Transverse colon (tissue), 4 donors: ENCODE results near the gene AP5M1. TPM values are rescaled to one million over a fixed set of nuclear protein-coding genes. Genes with fewer than 3 reads are reported as not detected.

ENCODE experiments used
- DNase-seq: peaks from one replicate; pipeline ENCODE4 v3.0.0-alpha.2; 2019
- H3K27ac ChIP-seq, 4 donors: fragments of 200-600 bp; sonication (generic); 2 replicates each; pipeline ENCODE4 v1.5.1; 2016 to 2018; ENCODE audit warnings: inconsistent platforms in 4 of 4
- H3K27me3 ChIP-seq: fragments of 200-600 bp; sonication (generic); 2 replicates; pipeline ENCODE4 v1.5.1; 2017; ENCODE audit warnings: inconsistent platforms
- H3K36me3 ChIP-seq, 4 donors: fragments of 200-600 bp; sonication (generic); 2 replicates each; pipeline ENCODE4 v1.5.1; 2017 to 2019; ENCODE audit warnings: inconsistent platforms in 4 of 4
- H3K4me1 ChIP-seq, 4 donors: fragments of 200-600 bp; sonication (generic); 2 replicates each; pipeline ENCODE4 v1.5.1; 2017 to 2020; ENCODE audit warnings: inconsistent platforms in 4 of 4
- H3K4me3 ChIP-seq, 4 donors: fragments of 200-600 bp; sonication (generic); 1 replicate in 1 of 4; 2 replicates in 3 of 4; pipeline versions ENCODE4 v1.5.1 to v1.6.1; 2017 to 2019; ENCODE audit warnings: inconsistent platforms in 4 of 4
- H3K9me3 ChIP-seq, 2 donors: fragments of 200-600 bp; sonication (generic); 2 replicates each; pipeline ENCODE4 v1.5.1; 2017 to 2019; ENCODE audit warnings: inconsistent platforms in 2 of 2
- CTCF ChIP-seq, 5 experiments: fragments of 200-600 bp in 3 of 5; fragments of 450-650 bp in 2 of 5; sonication (generic) in 3 of 5; IDR thresholded peaks; 1 replicate in 2 of 5; 2 replicates in 3 of 5; pipeline ENCODE4 v1.5.1; 2016 to 2017; ENCODE audit warnings: antibody characterized with exemption in 5 of 5, inconsistent platforms in 3 of 5, mild to moderate bottlenecking in 2 of 5, moderate library complexity in 1 of 5
- EP300 ChIP-seq: sonication (generic); formaldehyde crosslinking; IDR thresholded peaks from one replicate; pipeline ENCODE4 v1.6.1; 2017; ENCODE audit warnings: antibody characterized with exemption, low read depth
- POLR2A ChIP-seq: fragments of 450-650 bp; IDR thresholded peaks from one replicate; pipeline ENCODE4 v1.6.1; 2016; ENCODE audit warnings: antibody characterized with exemption, mild to moderate bottlenecking, moderate library complexity
- POLR2AphosphoS5 ChIP-seq, 3 donors: sonication (generic); formaldehyde crosslinking; IDR thresholded peaks; one replicate each; pipeline ENCODE4 v1.6.1; 2016; ENCODE audit warnings: antibody characterized with exemption in 3 of 3
- WGBS, 2 donors: methylation state at CpG; one replicate each; pipeline ENCODE4 v1.1.5; 2018; ENCODE audit warnings: low coverage in 1 of 2; 5-methylcytosine and 5-hydroxymethylcytosine counted together
- in situ Hi-C, 4 donors: fragments of 200-750 bp; cut with MboI; loops; one replicate each; pipeline versions ENCODE4 v1.15.0 to v1.15.1; 2017; ENCODE audit warnings: low sequenced_read_pairs in 3 of 4, low pct_ligation_motif_present in 1 of 4, low pct_unique_long_range_greater_than_20kb in 1 of 4
- intact Hi-C: fragments of 100-400 bp; cut with DNase I; formaldehyde crosslinking; loops from one replicate; pipeline ENCODE4 v1.15.1; 2023; ENCODE audit warnings: low total_unique reads
- total RNA-seq, 4 donors: library from RNA; depleted of rRNA; stranded (reverse); fragments of >200 nt; gene quantifications; one replicate each; pipeline ENCODE4 v1.1.0, GENCODE V29; 2016

The AP5M1 gene
- total RNA-seq, 4 donors from 2014 or later, result 45.9 to 143 (median 75.5) TPM

- TF ChIP-seq EP300 (no peak), POLR2AphosphoS5 (IDR thresholded peaks at IDR 0.05) (no peak), POLR2A (no peak), CTCF (IDR thresholded peaks at IDR 0.05) (no peak)
- WGBS, 2 donors, result 86 to 90% methylated on average over 1 to 3 of the region's 3 CpGs
- no peak for DNase-seq
- intact Hi-C loops (no loop called here), in situ Hi-C loops (no loop called here)
- Histone ChIP-seq H3K36me3 (no peaks in the 10 kb centered on the region), H3K9me3 (no peaks in the 10 kb centered on the region), H3K27me3 (no peaks in the 10 kb centered on the region), H3K27ac (no peak overlapping the region), H3K4me1 (no peaks in the 10 kb centered on the region), H3K4me3 (no peak overlapping the region)
Measured at GRCh38 chr14:57299511-57299910, 30.7 kb downstream of the AP5M1 start.

DNA sequence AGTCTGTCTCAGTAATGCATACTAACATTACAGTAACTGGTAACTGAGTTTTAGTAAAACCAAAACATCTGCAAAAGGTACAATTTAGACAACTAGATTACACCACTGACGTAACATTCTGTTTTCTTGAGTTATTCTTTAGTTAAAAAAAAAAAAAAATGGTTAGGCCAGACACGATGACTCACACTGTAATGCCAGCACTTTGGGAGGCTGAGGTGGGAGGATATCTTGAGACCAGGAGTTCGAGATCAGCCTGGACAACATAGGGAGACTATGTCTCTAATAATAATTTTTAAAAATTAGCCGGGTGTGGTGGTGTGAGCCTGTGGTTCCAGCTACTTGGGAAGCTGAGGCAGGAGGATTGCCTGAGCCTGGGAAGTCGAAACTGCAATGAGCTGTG, 34.1 kb downstream of the AP5M1 start:
- in situ Hi-C loops (loop anchor here in 2 of 4 donors (25.0 kb wide), 2 partner anchors 641 to 816 kb away; no protein-coding TSS in a partner anchor), intact Hi-C loops (no loop called here)
- H3K9me3 ChIP-seq, result no peaks in the 10 kb centered on the region
- no peaks in the 10 kb centered on the region for H3K27me3 ChIP-seq
- TF ChIP-seq EP300, result no peak
- no peak for TF ChIP-seq POLR2AphosphoS5 (IDR thresholded peaks at IDR 0.05)
- TF ChIP-seq POLR2A, result no peak
- no peak for TF ChIP-seq CTCF (IDR thresholded peaks at IDR 0.05)
- WGBS, 2 donors, result 52 to 78% methylated on average over 3 to 5 of the region's 5 CpGs
- H3K27ac ChIP-seq, result no peak overlapping the region
- H3K4me1 ChIP-seq, result no peaks in the 10 kb centered on the region
- H3K4me3 ChIP-seq, result no peak overlapping the region
- H3K36me3 ChIP-seq, result no peaks in the 10 kb centered on the region
- no peak for DNase-seq

- intact Hi-C loops, result loop anchor here (5.0 kb wide), 1 partner anchor 822 kb away; no protein-coding TSS in a partner anchor
- Histone ChIP-seq H3K27ac (no peak overlapping the region), H3K36me3 (no peaks in the 10 kb centered on the region), H3K4me3 (no peak overlapping the region), H3K27me3 (peaks cover 12% of the 10 kb centered on the region), H3K9me3 (no peaks in the 10 kb centered on the region), H3K4me1 (no peaks in the 10 kb centered on the region)
- DNase-seq, result no peak
- TF ChIP-seq CTCF (IDR thresholded peaks at IDR 0.05) (no peak), POLR2AphosphoS5 (IDR thresholded peaks at IDR 0.05) (no peak), POLR2A (no peak), EP300 (no peak)
- 34 to 69% methylated on average over 7 of the region's 7 CpGs for WGBS, 2 donors
- in situ Hi-C loops, result loop anchor here (10.0 to 25.0 kb wide), 3 partner anchors 652 to 827 kb away; no protein-coding TSS in a partner anchor
Measured at GRCh38 chr14:57314396-57315089, 45.8 kb downstream of the AP5M1 start.

DNA sequence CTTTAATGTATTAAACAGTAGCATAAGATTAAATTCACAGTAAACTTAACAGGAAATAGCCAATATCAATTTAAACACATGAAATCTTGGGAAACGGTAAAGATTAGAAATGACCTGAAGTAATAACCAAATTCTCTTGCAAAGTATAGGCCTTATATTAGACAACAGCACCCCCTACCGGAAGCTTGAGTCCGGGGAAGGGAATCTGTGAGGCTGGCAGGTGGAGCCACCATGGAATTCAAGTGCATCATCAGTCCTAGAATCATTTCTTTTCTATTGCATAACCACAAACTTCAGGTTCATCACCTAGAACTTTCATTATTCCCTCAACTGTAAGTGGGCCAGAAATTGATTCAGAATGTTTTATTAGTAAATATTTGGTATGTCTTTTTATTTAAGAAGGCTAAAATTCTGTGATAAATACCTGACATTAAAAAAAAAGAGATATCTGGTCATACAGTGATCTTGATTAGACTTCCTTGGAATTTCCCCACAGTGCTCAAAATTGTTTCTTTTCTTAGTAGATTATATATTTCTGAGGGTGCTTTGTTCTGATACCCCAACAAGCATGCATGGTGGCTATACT, 48.6 kb downstream of the AP5M1 start:
- Histone ChIP-seq H3K9me3 (no peaks in the 10 kb centered on the region), H3K27ac (no peak overlapping the region), H3K27me3 (peaks cover 12% of the 10 kb centered on the region), H3K4me1 (no peaks in the 10 kb centered on the region), H3K36me3 (no peaks in the 10 kb centered on the region), H3K4me3 (no peak overlapping the region)
- WGBS, 2 donors, result 0 to 2% methylated on average over 3 of the region's 3 CpGs
- in situ Hi-C loops (loop anchor here (10.0 to 25.0 kb wide), 3 partner anchors 655 to 830 kb away; no protein-coding TSS in a partner anchor), intact Hi-C loops (loop anchor here (5.0 kb wide), 1 partner anchor 825 kb away; no protein-coding TSS in a partner anchor)
- DNase-seq, result peak; percentile 72
- TF ChIP-seq EP300 (no peak), CTCF (IDR thresholded peaks at IDR 0.05) (peak; percentile 66 to 87 (median 78))
